GM23248 (cell line): Measurements from ENCODE around the gene TTLL8.

Source experiments
- EZH2 ChIP-seq: fragments of 200-600 bp; sonication (generic); IDR thresholded peaks from 2 replicates; pipeline ENCODE4 v1.6.1; 2018; ENCODE audit warnings: antibody characterized with exemption, mild to moderate bottlenecking; ENCODE audit not compliant: insufficient read depth, poor library complexity, severe bottlenecking
- EZH2phosphoT487 ChIP-seq: fragments of 200-600 bp; sonication (generic); IDR thresholded peaks from 2 replicates; pipeline ENCODE4 v1.6.1; 2018; ENCODE audit warnings: antibody characterized with exemption, moderate library complexity, mild to moderate bottlenecking, low read depth; ENCODE audit not compliant: insufficient read depth

- TF ChIP-seq EZH2: no peak
- no peak for TF ChIP-seq EZH2phosphoT487
Measured at GRCh38 chr22:49991167-49991566, 66.9 kb downstream of the TTLL8 start.
